Medulla oblongata (tissue), 1 donor: ENCODE data around the gene SMTNL2.
"Not testable (repeated sequence)": the region's sequence is repeated elsewhere in the genome, so short reads cannot be mapped to it uniquely, and the experiment has no call there.

ENCODE experiments used
- DNase-seq: peaks from one replicate; pipeline ENCODE4 v3.0.0-alpha.2; 2015; ENCODE audit errors: extremely low spot score

The SMTNL2 gene

DNA sequence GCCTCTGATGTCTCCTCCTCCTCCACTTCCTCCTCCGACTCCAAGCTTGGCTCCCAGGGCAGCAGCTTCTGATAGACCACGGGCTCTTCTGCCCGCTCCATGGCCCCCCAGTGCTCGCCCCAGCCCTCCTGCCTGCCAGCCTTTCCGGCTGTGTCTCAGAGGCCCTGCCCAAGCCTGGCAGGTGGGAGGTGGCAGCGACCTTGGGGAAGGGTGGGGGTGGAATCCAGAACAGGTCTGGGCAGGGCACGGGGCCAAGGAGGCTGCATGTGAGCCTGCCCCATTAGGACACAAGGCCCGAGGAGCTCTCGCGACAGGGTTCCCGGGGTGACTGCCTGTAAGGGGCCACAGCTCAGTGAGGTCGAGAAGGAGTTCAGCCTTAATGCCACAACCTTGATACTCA lies 23.9 kb upstream of the SMTNL2 start, which contains the start of gene GGT6:
GGT6 (minus strand) TSS at position 157 of the 400 bp plus-strand sequence; CDS start at position 101, 56 bp downstream.
- no peak for DNase-seq

DNA sequence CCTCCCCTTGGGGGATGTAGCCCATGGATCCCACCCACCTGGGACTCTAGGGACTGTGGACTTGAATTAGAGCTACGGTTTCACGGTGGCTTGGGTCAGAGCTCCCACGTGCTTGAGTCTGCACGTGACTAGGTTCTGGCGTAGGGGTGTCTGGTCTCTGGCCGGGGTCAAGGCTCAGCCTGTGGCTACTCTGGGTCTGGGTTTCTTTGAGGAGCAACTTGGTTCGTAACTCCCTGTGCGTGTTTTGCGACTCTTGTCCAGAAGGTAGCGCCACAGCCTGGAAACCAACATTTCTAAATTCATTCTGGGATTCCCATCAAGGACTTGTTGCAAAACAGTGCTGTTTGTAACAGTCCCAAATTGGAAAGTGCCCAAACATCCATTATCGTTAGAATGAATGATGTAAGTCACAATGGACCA lies 23.5 kb upstream of the SMTNL2 start:
- no peak for DNase-seq

DNA sequence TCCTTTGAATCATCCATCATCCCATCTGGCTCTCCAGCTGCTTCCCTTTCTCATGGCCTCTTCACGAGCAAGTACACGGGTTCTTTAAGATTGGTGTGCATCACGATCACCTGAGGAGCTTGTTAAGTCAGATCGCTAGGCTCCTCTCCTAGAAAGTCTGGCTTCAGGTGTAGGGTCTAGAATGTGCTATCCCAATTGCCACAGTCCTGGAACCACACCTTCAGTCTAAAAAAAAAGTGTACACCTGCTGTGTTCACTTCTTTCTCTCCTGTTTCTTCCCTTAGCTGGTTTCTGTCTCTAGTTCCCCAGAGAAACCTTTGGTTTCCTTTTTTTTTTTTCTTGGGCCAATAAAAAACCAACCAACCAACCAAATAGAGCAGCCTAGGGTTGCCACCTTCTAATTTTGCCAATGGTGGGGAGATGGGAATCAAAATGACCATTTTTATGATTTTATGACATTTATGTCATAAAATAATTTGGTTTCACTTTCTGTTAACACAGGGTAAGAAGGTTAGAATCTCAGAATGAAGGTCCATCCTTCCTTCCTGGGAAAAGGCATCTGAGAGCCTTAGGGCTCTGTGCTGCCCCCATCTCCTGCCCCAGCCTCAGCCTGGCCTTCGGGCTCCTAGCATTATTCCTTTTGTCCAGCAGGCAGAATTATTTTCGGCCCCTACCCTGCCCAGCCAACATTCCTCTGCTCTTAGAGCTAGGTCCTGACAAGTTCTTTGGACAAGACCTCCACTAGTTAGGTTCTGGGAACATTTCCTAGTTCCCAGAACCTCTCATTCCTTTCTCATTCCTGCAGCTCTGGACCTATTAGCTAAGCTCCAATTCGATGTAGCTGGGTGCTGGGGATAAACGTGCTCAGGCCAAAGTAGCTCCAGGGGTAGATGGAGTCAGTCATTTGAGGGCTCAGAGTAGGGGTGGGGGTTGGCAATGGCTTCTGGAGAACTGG lies 22.0 kb upstream of the SMTNL2 start:
- no peak for DNase-seq

DNA sequence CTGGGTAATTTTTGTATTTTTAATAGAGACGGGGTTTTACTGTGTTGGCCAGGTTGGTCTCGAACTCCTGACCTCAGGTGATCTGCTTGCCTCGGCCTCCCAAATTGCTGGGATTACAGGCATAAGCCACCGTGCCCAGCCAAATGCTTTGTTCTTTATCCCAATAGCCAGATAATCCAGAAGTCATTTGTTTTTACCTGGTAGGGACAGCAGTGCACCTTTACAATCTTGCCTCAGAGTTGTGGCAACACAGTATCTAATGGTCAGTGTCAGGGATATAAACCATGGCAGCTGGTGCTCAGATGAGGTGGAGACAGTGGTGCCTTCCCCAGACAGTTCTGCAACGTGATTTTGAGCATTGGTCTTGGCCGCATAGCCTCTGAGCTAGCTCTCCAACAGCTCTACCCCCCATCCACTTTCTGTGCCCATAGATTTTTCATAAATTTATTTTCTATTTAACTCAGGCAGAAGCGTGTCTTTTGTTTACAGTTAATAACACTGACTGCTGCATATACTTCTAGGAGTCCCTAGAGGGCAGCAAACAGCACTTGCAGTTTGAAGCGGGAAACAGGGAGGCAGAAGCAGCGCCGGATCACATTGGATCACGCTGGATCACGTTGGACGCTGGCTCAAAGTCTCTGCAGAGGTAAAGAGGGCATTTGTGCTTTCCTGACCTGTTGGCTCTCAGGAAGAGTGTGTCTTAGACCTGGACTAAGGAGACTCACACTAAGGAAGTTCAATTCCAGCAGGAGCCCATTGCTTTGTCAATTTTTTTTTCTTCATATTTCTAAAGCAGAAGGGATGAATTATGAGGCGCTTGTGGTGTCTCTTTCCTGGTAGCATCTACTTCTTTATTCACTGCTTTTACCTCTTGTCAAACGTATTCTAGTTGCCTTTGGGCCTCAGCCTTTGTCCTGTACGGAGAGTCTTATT lies 18.9 kb upstream of the SMTNL2 start:
- DNase-seq, result peak; percentile 90

DNA sequence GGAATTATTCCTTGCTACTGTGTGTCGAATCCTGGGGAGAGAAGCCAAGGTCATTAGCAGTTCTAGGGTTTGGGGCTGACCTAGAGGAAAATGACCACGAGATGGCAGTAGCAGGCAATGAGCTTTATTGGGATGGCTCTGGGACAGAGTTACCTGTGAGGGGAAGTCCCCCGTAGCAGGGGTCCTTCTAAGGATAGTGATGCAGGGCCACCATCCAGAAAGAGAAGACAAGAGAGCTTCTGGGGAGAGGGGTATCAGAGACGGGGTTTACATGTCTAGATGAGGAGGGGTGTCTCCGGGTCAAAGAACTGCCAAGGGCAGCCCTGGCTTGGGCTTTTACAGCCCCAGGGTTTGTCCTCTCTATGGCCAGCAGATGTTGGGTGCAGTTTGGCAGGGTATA lies 17.5 kb upstream of the SMTNL2 start:
- peak; percentile 84 for DNase-seq

DNA sequence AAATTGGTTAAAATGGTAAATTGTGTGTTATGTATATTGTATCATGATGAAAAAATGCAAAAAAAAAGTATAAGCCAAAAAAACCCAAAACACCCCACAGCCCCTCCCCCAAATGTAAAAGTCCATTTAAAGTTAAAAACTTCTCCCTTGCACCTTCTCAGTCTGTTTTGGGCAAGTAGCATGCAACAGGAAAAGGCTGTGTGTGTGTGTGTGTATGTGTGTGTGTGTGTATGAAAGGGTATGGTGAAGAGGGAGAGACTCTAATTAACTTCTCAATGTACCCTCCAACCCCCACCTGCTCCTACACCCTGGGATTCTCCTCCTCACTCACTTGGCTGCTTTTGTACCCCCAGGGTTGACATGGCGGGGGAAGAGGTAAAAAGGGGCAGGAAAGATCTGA lies 14.7 kb upstream of the SMTNL2 start:
- DNase-seq, result no peak

DNA sequence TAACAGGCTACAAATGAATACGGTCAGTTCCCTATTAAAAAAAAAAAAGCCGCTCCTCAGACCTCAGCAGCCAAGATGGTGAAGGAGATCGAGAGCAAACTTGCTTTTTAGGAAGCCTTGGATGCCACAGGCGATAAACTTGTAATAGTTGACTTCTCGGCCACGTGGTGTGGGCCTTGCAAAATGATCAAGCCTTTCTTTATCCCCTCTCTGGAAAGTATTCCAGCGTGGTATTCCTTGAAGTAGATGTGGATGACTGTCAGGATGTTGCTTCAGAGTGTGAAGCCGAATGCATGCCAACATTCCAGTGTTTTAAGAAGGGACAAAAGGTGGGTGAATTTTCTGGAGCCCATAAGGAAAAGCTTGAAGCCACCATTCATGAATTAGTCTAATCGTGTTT lies 12.2 kb upstream of the SMTNL2 start:
- DNase-seq, result no peak

DNA sequence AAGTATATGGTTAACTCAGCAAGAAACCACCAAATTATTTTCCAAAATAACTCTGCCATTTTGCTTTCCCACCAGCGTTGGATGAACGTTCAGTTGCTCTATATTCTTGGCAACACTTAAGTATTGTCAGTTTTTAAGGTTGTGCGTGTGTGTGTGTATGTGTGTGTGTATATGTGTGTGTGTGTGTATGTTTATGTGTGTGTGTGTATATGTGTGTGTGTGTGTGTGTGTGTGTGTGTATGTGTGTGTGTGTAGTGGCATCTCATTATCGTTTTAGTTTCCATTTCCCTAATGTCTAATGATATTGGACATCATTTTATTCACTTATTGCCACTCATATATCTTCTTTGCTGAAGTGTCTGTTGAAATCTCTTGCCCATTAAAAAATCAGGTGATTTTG lies 11.2 kb upstream of the SMTNL2 start:
- no peak for DNase-seq

DNA sequence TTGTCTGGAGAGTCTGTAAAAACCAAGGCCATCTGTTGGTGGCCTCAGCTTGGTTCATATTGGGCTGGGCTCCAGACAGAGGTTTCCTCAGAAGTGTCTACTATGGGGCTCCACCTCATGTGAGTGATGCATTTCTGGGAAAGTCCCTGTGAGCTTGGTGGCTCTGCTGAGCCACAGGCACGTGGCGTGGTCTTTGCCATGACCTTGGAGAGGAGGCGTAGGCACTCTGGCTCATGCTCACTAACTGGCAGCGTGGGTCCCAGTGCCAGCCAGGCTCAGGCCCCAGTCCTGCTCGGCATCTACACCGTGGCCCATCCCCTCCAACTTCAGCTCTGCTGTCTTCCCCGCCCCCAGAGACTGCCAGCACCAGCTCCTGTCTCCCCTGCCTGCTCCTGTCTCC lies 10.7 kb upstream of the SMTNL2 start:
- DNase-seq, result no peak

DNA sequence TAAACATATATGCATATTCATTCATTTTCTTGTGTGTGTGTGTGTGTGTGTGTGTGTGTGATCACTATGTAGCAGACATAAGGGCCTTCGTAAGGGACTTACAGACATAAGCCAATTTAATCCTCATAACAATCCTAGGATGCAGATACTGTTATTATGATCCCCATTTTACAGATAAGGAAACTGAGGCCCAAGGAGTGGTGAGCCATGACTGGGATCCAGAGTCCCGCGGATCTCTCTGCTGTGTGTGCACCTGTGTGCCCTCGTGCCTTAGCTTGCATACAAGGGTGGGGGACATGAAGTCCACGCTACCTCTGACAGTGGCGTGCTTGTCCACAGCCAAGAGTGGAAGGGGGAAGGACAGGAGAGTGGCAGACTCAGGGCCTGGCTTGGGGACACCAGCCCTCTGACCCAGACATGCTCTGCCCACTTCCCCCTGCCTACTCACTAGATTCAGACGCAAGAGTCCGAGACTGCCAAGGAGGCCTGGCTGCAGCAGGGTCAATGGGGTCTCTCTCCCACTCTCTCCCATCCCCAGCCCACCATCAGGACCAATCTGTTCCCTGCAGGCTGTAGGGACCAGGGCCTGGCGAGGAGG lies 9.8 kb upstream of the SMTNL2 start:
- no peak for DNase-seq

DNA sequence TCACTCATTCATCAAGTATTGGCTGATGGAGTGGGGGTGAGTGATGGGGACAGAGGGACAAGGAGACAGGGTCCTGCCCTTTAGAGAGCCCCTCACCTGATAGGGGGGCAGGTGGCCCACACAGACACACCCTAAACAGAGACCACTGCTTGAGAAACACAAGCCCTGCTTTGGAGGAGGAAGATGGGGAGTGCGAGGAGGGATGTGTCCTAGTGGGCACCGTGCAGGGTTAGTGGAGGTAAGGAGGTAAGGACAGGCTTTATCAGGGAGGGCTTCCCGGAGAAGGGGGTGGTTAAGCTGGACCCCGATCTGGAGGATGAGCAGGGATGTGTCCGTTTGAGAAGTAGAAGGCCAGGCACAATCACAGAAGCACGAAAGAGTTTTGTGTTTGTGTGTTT lies 8.2 kb upstream of the SMTNL2 start:
- DNase-seq, result no peak

DNA sequence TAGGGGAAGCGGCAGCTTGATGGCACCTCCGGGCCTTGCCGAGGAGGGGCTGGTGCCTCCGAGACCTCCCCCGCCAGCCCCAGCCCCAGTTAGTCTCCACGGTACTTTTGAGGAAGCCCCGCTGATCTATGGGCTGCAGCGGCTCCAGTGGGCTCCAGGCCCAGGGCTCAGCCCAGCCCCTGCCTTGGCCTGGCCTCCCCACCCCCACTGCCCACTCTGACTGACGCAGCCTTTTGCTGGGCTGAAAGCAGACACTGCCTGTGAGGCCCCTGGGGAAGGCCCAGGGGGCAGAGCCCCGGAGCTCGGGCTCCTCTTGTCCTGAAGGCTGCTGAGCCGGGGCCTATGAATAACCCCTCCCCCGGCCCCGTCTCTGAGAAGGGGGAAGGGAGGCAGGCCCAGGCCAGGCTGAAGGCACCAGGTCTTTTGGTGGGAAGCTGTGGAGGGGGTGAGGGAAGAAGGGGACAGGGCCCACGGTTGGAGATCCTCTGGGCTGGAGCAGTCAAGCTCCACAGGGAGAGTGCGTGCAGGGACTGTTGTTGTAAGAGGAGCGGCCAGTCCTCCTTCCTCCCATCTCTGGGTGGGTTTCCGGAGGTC lies 7.5 kb upstream of the SMTNL2 start:
- no peak for DNase-seq

DNA sequence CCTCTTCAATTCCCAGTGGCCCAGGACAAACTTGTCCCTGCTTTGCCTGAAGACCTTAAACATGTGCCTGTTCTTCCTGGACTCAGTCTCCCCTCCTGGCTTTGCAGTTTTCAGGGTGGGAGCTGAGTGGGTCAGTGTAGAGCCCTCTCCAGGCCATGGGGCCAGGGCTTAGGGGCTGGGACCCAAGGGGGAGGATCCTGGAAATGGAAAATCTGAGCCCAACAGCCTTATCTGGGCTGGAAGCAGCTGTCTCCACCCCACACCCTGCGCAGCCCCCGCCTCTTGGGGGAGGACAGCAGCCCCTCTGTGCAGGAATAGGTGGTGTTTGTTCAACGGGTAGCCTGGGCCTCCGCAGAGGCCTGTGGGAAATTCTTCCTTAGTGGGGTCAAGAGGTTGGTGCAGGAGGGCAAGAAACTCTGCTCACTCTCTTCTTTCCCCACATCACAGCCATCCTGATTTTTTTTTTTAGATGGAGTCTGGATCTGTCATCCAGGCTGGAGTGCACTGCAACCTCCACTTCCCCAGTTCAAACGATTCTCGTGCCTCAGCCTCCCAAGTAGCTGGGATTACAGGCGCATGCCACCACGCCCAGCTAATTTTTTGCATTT lies 6.8 kb upstream of the SMTNL2 start:
- DNase-seq, result no peak

DNA sequence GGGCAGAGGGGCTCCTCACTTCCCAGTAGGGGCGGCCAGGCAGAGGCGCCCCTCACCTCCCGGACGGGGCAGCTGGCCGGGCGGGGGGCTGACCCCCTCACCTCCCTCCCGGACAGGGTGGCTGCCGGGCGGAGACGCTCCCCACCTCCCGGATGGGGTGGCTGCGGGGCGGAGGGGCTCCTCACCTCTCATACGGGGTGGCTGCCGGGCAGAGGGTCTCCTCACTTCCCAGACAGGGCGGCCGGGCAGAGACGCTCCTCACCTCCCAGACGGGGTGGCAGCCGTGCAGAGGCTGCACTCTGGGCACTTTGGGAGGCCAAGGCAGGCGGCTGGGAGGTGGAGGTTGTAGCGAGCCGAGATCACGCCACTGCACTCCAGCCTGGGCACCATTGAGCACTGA lies 6.0 kb upstream of the SMTNL2 start:
- not testable (repeated sequence) for DNase-seq

DNA sequence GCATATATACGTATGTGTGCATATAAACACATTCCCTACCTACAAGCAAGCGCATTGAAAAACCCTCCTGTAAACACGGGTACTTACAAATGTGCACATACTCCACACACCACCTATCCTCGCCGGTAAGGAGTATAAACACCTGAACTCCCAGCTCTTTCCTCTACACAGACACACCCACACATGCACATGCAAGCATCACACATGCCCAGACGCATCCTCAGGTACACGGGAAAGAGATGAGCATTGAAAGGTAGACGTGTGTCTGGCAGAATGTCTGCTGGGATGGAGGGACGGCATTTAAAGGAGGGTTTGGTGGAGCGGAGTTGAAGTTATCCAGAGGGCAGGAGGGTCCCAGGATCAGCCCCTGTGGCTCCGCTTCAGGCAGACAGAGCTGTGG lies 4.7 kb upstream of the SMTNL2 start:
- DNase-seq, result no peak

DNA sequence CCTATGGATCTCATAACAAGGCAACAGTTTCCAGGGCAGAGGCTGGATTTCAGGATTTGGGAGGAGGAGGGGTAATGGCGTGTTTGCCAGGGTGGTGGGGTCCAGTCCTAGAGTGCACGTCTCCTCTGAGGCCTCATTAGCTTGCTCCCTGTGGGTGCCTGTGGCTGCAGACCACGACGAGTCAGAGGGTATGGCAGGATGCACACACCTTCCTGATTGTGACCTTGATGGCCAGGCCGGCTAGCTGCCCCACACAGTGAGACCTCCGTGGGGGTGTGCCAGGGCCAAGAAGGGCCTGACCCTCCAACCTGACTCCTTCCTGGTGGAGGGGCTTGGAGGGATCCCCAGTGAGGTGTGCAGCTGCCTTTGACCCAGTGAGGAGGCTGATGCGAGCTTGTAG lies 4.0 kb upstream of the SMTNL2 start:
- no peak for DNase-seq

DNA sequence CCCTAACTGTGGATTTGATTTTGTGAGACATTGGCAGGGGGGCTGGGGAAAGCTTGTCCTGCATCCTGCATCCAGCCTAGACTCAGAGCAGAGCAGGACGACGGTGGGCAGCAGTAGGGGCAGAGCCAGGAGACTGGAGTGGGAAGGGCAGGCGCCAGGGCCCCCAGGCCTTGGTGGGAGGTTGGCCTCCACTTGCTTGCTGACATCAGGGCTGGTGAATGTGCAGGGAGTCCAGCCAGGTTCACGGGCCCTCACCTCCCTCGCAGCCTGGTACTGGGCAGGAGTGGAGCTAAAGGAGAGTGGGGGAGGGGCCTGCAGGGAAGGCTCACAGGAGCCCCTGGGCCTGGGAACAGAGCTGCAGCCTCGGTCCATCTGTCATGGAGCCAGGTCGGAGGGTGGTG lies 2.2 kb upstream of the SMTNL2 start:
- no peak for DNase-seq

DNA sequence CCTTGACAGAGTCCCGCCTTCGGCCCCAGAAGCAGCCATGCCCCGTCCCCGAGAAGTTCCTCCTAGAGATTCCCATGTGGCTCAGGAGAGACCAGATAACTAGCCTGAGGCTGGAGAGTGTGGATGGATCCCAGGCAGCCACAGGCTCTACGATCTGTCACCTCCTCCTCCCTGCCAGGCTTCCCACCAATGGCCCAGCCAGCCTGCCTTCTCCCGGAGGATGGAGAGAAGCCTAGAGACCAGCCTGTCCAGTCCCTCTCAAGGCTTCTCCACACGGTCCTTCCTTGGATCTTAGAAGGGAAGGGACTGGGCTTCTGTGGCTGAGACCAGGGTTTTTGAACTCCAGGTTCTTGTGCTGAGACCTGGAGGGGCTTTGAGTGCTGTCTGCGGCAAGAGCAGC lies 1.6 kb upstream of the SMTNL2 start:
- DNase-seq, result no peak

DNA sequence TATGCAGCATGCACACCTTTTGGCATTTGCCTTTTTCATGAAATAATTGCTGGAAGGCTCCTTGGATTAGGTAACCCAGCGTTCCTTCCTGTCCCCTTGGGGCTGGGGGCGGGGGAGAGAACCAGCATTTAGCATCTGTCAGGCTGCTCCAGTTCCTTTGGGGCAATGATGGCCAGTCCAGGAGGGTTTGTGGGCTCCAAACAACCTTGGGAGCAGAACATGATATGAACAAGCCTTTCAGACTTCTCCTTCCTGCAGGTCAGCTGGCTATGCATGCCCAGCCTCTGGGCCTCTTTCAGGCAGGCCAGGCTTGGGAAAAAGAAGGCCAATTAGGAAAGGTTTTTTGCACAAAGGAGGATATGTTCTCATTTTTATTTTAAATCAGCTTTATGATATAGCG lies 1.1 kb upstream of the SMTNL2 start:
- no peak for DNase-seq

DNA sequence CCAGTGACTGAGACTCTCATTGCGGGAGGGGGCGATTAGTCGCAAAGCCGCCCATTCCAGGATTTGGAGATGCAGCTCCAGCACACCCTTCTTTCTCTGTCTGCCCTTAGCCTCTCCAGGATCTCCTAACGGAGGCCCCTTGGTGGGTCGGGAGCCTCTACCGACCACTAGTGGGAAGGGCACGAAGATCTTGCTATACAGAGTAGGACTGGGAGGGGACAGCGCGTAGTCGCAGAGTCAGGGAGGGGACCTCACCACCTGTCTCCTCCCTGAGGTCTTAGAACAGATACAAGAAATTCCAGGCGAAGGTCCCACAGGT lies 588 bp upstream of the SMTNL2 start:
- DNase-seq, result peak; percentile 12

DNA sequence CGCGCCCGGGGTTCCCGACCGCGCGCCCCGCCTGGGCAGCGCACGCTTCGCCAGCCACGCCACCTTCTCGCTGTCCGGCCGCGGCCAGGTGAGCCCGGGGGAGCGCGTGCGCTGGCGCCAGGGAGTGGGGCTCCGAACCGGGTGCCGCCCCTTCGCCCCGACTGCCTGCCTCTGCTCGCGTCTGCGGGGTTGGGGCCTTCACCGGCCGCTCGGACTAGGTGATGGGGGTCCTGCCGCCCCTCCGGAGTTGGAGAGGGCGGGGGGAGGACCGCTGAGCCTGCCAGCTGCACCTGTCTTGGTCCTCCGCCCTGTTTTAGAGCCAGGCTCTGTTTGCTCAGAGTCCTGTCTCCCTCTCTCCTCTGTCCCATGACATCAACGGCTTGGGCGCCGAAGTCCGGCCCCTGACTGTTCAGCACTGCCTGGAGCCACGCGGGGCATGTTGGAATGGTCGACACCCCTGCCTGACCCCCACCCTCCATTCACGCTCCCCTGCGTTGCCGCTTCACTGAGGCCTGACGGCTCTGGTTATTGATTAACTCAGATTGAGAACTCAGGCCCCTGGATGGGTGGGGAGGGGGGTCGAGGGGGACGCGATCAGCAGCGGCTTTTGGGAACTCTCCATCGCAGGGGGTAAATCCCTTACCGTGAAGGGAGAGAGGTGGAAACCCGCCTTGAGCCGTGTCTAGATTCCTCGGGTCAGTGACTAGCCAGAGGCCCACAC lies 748 bp downstream of the SMTNL2 start:
- DNase-seq, result no peak
